ENCODE data around the gene ALK. TPM values are rescaled to one million over a fixed set of nuclear protein-coding genes. Genes with fewer than 3 reads are reported as not detected.

The ALK gene
- total RNA-seq, 1 donor from 2014 or later = not detected

DNA sequence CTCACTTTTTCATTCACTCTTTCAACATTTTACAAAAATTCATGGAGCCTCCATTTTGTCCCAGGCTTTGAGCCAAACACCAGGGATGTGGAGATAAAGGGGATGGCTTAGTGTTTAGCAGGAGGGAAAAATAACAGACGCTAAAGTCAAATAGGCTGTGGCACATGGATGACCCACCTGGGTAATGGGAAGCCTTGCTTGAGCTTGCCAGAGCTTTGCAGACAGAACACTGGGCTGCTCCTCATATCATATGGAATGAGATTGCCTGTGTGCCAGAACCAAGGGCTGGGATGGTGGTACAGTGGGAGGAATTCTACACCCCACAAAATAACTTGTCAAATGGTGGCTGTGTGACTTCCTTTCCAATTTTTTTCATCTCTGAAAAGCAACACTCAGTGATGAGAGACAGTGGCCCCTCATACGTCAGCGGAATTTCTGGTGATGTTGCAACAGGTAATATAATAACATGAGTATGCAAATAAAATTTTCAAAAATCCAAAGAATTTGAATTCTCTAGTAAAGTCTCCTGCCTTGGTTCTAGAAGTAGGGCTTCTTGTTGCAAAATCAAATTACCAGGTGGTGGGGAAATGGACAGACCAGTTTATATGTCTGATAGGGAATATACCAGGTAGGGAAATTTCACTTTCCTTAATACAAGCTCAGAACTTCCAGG lies 553.3 kb downstream of the ALK start:
- no peak overlapping the region for H3K4me3 Mint-ChIP-seq
- no peaks in the 10 kb centered on the region for H3K9me3 Mint-ChIP-seq
- peaks cover 24% of the 10 kb centered on the region for H3K27me3 Mint-ChIP-seq (ENCODE audit: insufficient read depth)
- intact Hi-C loops (cut with micrococcal nuclease) = no loop called here
- no peaks in the 10 kb centered on the region for H3K36me3 Mint-ChIP-seq (ENCODE audit: low read depth)
- no peaks in the 10 kb centered on the region for H3K4me1 Mint-ChIP-seq (ENCODE audit: low read depth)
- no peak overlapping the region for H3K27ac Mint-ChIP-seq
- no peak for DNase-seq (ENCODE audit: low spot score)

GRCh38 chr2:29363111-29363510 lies 558.3 kb downstream of the ALK start:
- Mint-ChIP-seq H3K27ac (no peak overlapping the region), H3K4me3 (no peak overlapping the region), H3K27me3 (ENCODE audit: insufficient read depth) (peaks cover 16% of the 10 kb centered on the region), H3K9me3 (no peaks in the 10 kb centered on the region), H3K36me3 (ENCODE audit: low read depth) (no peaks in the 10 kb centered on the region), H3K4me1 (ENCODE audit: low read depth) (no peaks in the 10 kb centered on the region)
- no peak for DNase-seq (ENCODE audit: low spot score)
- intact Hi-C loops (cut with micrococcal nuclease) = no loop called here

DNA sequence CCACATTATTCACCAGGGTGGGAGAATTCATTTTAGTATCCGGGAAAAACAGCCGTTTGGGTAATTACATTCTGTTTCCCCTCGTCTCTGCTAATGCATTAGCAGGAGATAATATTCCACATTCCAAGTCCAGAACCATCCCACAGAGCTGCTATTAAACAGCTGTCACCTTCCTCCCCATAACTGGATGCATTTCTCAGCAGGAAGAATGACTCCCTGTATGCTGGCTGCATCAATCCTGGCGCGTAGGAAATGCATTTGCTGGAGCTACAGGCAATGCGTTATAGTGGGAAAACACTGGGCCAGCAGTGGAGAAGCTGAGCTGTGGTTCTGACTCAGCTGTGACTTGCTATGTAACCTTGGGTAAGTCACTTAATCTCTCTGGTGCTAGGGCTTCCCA lies 560.2 kb downstream of the ALK start:
- Mint-ChIP-seq H3K4me1 (ENCODE audit: low read depth) (no peaks in the 10 kb centered on the region), H3K9me3 (no peaks in the 10 kb centered on the region), H3K27me3 (ENCODE audit: insufficient read depth) (peaks cover 6% of the 10 kb centered on the region), H3K36me3 (ENCODE audit: low read depth) (no peaks in the 10 kb centered on the region), H3K27ac (no peak overlapping the region), H3K4me3 (no peak overlapping the region)
- intact Hi-C loops (cut with micrococcal nuclease) = no loop called here
- no peak for DNase-seq (ENCODE audit: low spot score)

- H3K4me3 Mint-ChIP-seq = no peak overlapping the region
- H3K4me1 Mint-ChIP-seq (ENCODE audit: low read depth) = no peaks in the 10 kb centered on the region
- H3K27ac Mint-ChIP-seq = no peak overlapping the region
- intact Hi-C loops (cut with micrococcal nuclease) = no loop called here
- DNase-seq (ENCODE audit: low spot score) = no peak
- H3K27me3 Mint-ChIP-seq (ENCODE audit: insufficient read depth) = peaks cover 4% of the 10 kb centered on the region
- H3K36me3 Mint-ChIP-seq (ENCODE audit: low read depth) = no peaks in the 10 kb centered on the region
- no peaks in the 10 kb centered on the region for H3K9me3 Mint-ChIP-seq
Observed at GRCh38 chr2:29360016-29360784, 561.2 kb downstream of the ALK start.

DNA sequence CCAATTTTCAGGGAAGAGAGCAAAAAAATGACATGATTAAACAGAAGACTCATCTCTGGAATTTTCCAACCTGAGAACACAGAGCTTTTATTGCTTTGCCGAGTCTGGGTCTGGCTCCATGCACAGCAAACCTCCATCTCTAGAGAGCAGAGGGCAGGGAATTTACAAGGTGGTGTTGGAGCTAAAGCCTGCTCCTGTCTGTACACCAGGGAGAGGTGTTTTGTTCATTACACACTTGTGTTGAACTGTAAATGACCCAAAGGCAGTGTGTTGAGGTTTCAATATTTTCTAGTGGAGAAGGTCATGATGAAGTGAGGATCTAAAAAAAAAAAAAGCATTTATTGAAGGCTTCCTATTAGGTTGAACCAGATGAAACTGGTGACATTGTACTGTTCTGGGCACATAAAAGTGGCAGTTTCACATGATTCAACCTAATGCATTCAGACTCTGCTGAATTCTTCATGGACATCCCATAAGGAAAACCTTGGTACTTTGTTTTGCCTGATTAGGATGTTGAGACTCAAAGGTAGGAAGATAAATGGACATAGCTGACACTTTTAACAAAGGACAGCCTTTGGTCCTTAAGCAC lies 567.9 kb downstream of the ALK start:
- peaks cover 7% of the 10 kb centered on the region for H3K27me3 Mint-ChIP-seq (ENCODE audit: insufficient read depth)
- H3K27ac Mint-ChIP-seq = no peak overlapping the region
- H3K4me3 Mint-ChIP-seq = no peak overlapping the region
- intact Hi-C loops (cut with micrococcal nuclease) = no loop called here
- H3K9me3 Mint-ChIP-seq = no peaks in the 10 kb centered on the region
- H3K36me3 Mint-ChIP-seq (ENCODE audit: low read depth) = no peaks in the 10 kb centered on the region
- no peak for DNase-seq (ENCODE audit: low spot score)
- H3K4me1 Mint-ChIP-seq (ENCODE audit: low read depth) = no peaks in the 10 kb centered on the region

DNA sequence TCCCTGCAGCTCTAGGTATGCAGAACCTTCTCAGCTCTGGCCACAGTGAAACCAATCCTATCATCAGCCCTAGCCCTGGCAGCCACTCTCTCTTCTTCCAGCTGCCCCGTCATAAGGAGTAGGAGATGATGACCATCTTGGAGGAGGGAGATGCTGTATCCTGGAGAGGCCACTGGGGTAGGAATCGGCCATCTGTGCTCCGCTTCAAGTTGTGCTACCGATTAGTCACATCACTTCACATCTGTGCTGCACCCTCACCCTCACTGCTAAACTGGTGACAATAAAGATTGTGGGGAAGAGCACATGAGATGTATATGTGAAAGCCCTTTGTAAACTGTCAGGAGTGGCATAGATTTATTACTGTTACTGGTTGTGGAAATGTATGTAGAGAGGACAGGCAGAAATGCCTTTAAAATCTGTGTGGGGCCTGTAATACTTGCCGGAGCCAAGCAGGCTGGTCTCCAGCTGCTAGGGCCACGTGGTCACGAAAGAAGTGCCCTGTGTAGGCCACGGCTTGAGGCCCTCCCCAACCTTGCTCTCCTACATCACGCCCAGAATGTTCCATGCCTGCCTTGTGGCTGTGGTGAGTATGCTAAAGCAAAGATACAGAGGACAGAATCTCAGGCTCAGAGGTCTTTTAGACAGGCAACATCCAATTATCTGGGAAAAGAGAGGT lies 569.3 kb downstream of the ALK start:
- Mint-ChIP-seq H3K36me3 (ENCODE audit: low read depth) (no peaks in the 10 kb centered on the region), H3K27ac (no peak overlapping the region), H3K9me3 (no peaks in the 10 kb centered on the region)

GRCh38 chr2:29351248-29351647 lies 570.1 kb downstream of the ALK start:
- no peaks in the 10 kb centered on the region for H3K4me1 Mint-ChIP-seq (ENCODE audit: low read depth)
- no peak overlapping the region for H3K4me3 Mint-ChIP-seq
- H3K27me3 Mint-ChIP-seq (ENCODE audit: insufficient read depth) = peaks cover 15% of the 10 kb centered on the region
- H3K27ac Mint-ChIP-seq = no peak overlapping the region
- no peak for DNase-seq (ENCODE audit: low spot score)
- intact Hi-C loops (cut with micrococcal nuclease) = no loop called here
- H3K36me3 Mint-ChIP-seq (ENCODE audit: low read depth) = no peaks in the 10 kb centered on the region
- no peaks in the 10 kb centered on the region for H3K9me3 Mint-ChIP-seq

More for the DNA sequence above, 569.3 kb downstream of the ALK start:
- peaks cover 13% of the 10 kb centered on the region for H3K27me3 Mint-ChIP-seq (ENCODE audit: insufficient read depth)
- DNase-seq (ENCODE audit: low spot score) = no peak
- H3K4me3 Mint-ChIP-seq = no peak overlapping the region
- no peaks in the 10 kb centered on the region for H3K4me1 Mint-ChIP-seq (ENCODE audit: low read depth)
- intact Hi-C loops (cut with micrococcal nuclease) = no loop called here

- Mint-ChIP-seq H3K27ac (no peak overlapping the region), H3K9me3 (no peaks in the 10 kb centered on the region), H3K4me3 (no peak overlapping the region), H3K4me1 (ENCODE audit: low read depth) (no peaks in the 10 kb centered on the region), H3K27me3 (ENCODE audit: insufficient read depth) (peaks cover 12% of the 10 kb centered on the region), H3K36me3 (ENCODE audit: low read depth) (no peaks in the 10 kb centered on the region)
- intact Hi-C loops (cut with micrococcal nuclease) = no loop called here
- no peak for DNase-seq (ENCODE audit: low spot score)
Observed at GRCh38 chr2:29349316-29350030, 571.9 kb downstream of the ALK start.

DNA sequence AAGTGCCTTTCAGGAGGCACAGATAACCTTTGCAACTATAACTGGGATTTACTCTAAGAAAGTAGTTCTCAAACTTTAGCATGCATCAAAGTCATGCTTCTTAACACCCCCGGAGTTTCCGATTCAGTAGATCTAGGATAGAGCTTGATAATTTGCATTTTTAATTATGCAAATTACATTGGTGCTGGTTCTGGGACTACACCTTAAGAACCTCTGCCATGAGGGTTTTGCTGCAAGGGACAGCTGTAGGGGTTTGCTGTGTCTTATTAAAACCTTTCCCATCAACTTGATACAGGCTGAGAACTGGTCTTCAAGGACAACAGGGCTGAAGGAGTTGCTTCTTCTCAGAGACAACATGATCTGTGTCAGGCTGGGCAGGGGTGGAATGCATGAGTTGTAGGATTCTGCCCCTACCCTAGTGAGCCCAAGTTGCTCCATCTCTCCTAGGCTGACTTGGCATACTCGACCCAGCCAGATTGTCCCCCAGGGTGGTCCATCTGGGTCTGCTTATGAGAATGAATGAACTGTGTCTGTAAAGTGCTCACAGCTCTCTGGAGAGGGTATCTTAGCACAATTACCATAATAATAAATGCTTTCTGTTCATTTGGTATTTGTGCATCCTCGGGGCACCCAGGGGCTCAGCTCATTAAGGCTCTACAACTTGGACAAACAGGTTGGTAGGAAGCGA lies 573.5 kb downstream of the ALK start:
- Mint-ChIP-seq H3K27ac (no peak overlapping the region), H3K4me3 (no peak overlapping the region), H3K27me3 (ENCODE audit: insufficient read depth) (peaks cover 12% of the 10 kb centered on the region), H3K4me1 (ENCODE audit: low read depth) (no peaks in the 10 kb centered on the region), H3K36me3 (ENCODE audit: low read depth) (no peaks in the 10 kb centered on the region), H3K9me3 (no peaks in the 10 kb centered on the region)
- no peak for DNase-seq (ENCODE audit: low spot score)
- intact Hi-C loops (cut with micrococcal nuclease) = no loop called here

GRCh38 chr2:29345236-29345635 lies 576.1 kb downstream of the ALK start:
- Mint-ChIP-seq H3K27me3 (ENCODE audit: insufficient read depth) (peaks cover 12% of the 10 kb centered on the region), H3K4me1 (ENCODE audit: low read depth) (no peaks in the 10 kb centered on the region), H3K27ac (no peak overlapping the region), H3K4me3 (no peak overlapping the region), H3K9me3 (no peaks in the 10 kb centered on the region), H3K36me3 (ENCODE audit: low read depth) (no peaks in the 10 kb centered on the region)
- DNase-seq (ENCODE audit: low spot score) = no peak
- intact Hi-C loops (cut with micrococcal nuclease) = loop anchor here (2.0 kb wide), 1 partner anchor 36 kb away; no protein-coding TSS in a partner anchor

- H3K4me1 Mint-ChIP-seq (ENCODE audit: low read depth) = no peaks in the 10 kb centered on the region
- peaks cover 13% of the 10 kb centered on the region for H3K27me3 Mint-ChIP-seq (ENCODE audit: insufficient read depth)
- no peak for DNase-seq (ENCODE audit: low spot score)
- H3K4me3 Mint-ChIP-seq = no peak overlapping the region
- H3K36me3 Mint-ChIP-seq (ENCODE audit: low read depth) = no peaks in the 10 kb centered on the region
- intact Hi-C loops (cut with micrococcal nuclease) = loop anchor here (2.0 kb wide), 1 partner anchor 35 kb away; no protein-coding TSS in a partner anchor
- H3K9me3 Mint-ChIP-seq = no peaks in the 10 kb centered on the region
- no peak overlapping the region for H3K27ac Mint-ChIP-seq
Observed at GRCh38 chr2:29343830-29344229, 577.6 kb downstream of the ALK start.
